NOMO-1 (cell line): ENCODE results near the gene TLCD3B.
A peak's percentile ranks its signal among the peaks of the same experiment; 100 is the strongest.

Source experiments
- DNase-seq, 2 experiments: peaks; one replicate each; lab custom pipeline; 2025; ENCODE audit not compliant: unreplicated experiment in 2 of 2; lab: John Stamatoyannopoulos, UW

Gene TLCD3B

GRCh38 chr16:30030841-30031413 is at the start of gene TLCD3B:
Gene TLCD3B, minus strand, starts transcription at chr16:30031271. Its CDS starts 744 bp downstream, at chr16:30030527.
- no peak for DNase-seq

GRCh38 chr16:30079480-30079879 is 48.4 kb upstream of the TLCD3B start:
- no peak for DNase-seq

- no peak for DNase-seq
Measured at GRCh38 chr16:30078744-30079143, 47.7 kb upstream of the TLCD3B start.

- DNase-seq = no peak
Measured at GRCh38 chr16:30077656-30078055, 46.6 kb upstream of the TLCD3B start.

- no peak for DNase-seq
Measured at GRCh38 chr16:30076276-30076791, 45.3 kb upstream of the TLCD3B start.

- peak; percentile 86 to 87 for DNase-seq
Measured at GRCh38 chr16:30075503-30076275, 44.6 kb upstream of the TLCD3B start, which contains the start of gene PPP4C. Gene PPP4C, plus strand, starts transcription at chr16:30075994. Its CDS starts 384 bp downstream, at chr16:30076378.

- DNase-seq = no peak
Measured at GRCh38 chr16:30070490-30070889, 39.4 kb upstream of the TLCD3B start.

GRCh38 chr16:30069611-30070462 is 38.8 kb upstream of the TLCD3B start:
- DNase-seq = no peak

- DNase-seq = peak in 1 of 2 experiments; percentile 19
Measured at GRCh38 chr16:30068750-30069610, 37.9 kb upstream of the TLCD3B start.

GRCh38 chr16:30068333-30068732 is 37.3 kb upstream of the TLCD3B start:
- DNase-seq = no peak

GRCh38 chr16:30067584-30067916 is 36.5 kb upstream of the TLCD3B start:
- DNase-seq = no peak

- peak; percentile 44 to 47 for DNase-seq
Measured at GRCh38 chr16:30066761-30067583, 35.9 kb upstream of the TLCD3B start.

- DNase-seq = peak in 1 of 2 experiments; percentile 35
Measured at GRCh38 chr16:30065943-30066760, 35.1 kb upstream of the TLCD3B start.

- DNase-seq = peak; percentile 98 to 99
Measured at GRCh38 chr16:30065102-30065942, 34.3 kb upstream of the TLCD3B start, which contains the start of gene ALDOA. Gene ALDOA, plus strand, starts transcription at chr16:30065760. Its CDS starts 1,138 bp downstream, at chr16:30066898.

- DNase-seq = no peak
Measured at GRCh38 chr16:30064729-30065101, 33.6 kb upstream of the TLCD3B start.

GRCh38 chr16:30063893-30064728 is 33.0 kb upstream of the TLCD3B start:
- peak; percentile 69 to 78 for DNase-seq
